ENCODE data around the gene CWH43.
"Not testable (repeated sequence)": the region's sequence is repeated elsewhere in the genome, so short reads cannot be mapped to it uniquely, and the experiment has no call there.

The CWH43 gene

DNA sequence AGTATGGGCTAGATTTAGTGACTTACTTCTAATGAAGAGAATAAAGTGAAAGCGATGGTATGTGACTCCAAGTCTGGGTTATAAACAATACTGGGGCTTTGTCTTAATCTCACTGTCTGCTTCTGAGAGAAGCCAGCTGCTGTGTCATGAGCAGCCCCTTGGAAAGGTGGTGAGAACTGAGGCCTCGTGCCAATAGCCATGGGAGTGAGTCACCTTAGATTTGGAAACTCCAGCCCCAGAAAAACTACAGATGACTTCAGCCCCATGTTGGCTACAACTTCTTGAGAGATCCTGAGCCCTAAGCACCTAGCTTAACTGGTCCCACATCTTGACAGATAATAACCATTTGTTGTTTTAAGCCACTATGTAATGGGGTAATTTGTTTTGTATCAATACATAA is 77.6 kb downstream of the CWH43 start:
- no peak for DNase-seq (ENCODE audit: low spot score)
- TF ChIP-seq CTCF (IDR thresholded peaks at IDR 0.05; ENCODE audit: borderline replicate concordance, control extremely low read depth, extremely low read depth, insufficient read depth, missing control alignments), result no peak
- in situ Hi-C loops (cut with MboI; ENCODE audit: low sequenced_read_pairs, unreplicated experiment), result no loop called here

DNA sequence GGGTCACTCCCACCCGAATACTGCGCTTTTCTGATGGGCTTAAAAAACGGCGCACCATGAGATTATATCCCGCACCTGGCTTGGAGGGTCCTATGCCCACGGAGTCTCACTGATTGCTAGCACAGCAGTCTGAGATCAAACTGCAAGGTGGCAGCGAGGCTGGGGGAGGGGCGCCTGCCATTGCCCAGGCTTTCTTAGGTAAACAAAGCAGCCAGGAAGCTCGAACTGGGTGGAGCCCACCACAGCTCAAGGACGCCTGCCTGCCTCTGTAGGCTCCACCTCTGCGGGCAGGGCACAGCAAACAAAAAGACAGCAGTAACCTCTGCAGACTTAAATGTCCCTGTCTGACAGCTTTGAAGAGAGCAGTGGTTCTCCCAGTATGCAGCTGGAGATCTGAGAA is 86.1 kb downstream of the CWH43 start:
- DNase-seq (ENCODE audit: low spot score); in situ Hi-C loops (cut with MboI; ENCODE audit: low sequenced_read_pairs, unreplicated experiment): not testable (repeated sequence)

- DNase-seq (ENCODE audit: low spot score); in situ Hi-C loops (cut with MboI; ENCODE audit: low sequenced_read_pairs, unreplicated experiment): not testable (repeated sequence)
Measured at GRCh38 chr4:49091883-49092282, 105.8 kb downstream of the CWH43 start.

DNA sequence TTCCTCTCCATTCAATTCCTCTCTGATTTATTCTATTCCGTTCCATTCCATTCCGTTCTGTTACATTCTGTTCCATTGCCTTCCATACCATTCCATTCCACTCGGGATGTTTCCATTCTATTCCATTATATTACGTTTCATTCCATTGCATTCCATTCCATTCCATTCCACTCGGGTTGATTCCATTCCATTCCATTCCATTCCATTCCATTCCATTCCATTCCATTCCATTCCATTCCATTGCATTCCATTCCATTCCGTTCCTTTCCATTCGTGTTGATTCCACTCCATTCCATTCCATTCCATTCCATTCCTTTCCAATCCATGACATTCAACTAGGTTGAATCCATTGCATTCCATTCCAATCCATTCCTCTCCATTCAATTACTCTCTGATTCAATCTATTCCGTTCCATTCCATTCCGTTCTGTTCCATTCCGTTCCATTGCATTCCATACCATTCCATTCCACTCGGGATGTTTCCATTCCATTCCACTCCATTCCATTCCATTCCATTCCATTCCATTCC is 106.6 kb downstream of the CWH43 start:
- DNase-seq (ENCODE audit: low spot score); in situ Hi-C loops (cut with MboI; ENCODE audit: low sequenced_read_pairs, unreplicated experiment): not testable (repeated sequence)

GRCh38 chr4:49096215-49096614 is 110.1 kb downstream of the CWH43 start:
- in situ Hi-C loops (cut with MboI; ENCODE audit: low sequenced_read_pairs, unreplicated experiment); DNase-seq (ENCODE audit: low spot score): not testable (repeated sequence)

DNA sequence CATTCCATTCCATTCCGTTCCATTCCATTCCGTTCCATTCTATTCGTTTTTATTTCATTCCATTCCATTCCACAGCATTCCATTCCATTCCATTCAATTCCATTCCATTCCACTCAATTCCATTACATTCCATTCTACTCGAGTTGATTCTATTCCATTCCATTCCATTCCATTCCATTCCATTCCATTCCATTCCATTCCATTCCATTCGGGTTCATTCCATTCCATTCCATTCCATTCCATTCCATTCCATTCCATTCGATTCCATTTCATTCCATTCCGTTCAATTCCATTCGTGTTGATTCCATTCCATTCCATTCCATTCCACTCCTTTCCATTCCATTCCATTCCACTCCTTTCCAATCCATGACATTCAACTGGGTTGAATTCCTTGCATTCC is 110.6 kb downstream of the CWH43 start:
- DNase-seq (ENCODE audit: low spot score); in situ Hi-C loops (cut with MboI; ENCODE audit: low sequenced_read_pairs, unreplicated experiment): not testable (repeated sequence)

GRCh38 chr4:49097071-49097470 is 111.0 kb downstream of the CWH43 start:
- DNase-seq (ENCODE audit: low spot score); in situ Hi-C loops (cut with MboI; ENCODE audit: low sequenced_read_pairs, unreplicated experiment): not testable (repeated sequence)

GRCh38 chr4:49097505-49097904 is 111.4 kb downstream of the CWH43 start:
- in situ Hi-C loops (cut with MboI; ENCODE audit: low sequenced_read_pairs, unreplicated experiment); DNase-seq (ENCODE audit: low spot score): not testable (repeated sequence)

GRCh38 chr4:49098034-49098759 is 112.1 kb downstream of the CWH43 start:
- in situ Hi-C loops (cut with MboI; ENCODE audit: low sequenced_read_pairs, unreplicated experiment); DNase-seq (ENCODE audit: low spot score): not testable (repeated sequence)

DNA sequence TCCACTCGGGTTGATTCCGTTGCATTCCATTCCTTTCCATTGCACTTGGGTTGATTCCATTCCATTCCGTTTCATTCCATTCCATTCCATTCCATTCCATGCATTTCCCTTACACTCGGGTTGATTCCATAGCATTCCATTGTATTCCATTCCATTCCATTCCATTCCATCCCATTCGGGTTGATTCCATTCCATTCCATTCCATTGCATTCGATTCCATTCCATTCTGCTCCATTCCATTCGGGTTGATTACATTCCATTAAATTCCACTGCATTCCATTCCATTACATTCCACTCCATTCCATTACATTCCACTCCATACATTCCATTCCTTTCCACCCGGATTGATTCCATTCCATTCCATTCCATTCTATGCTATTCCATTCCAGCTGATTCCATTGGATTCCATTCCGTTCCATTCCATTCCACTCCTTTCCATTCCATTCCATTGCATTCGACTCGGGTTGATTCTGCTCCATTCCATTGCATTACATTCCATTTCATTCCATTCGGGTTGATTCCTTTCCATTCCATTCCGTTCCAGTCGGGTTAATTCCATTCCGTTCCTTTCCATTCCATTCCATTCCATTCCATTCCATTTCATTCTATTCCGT is 113.9 kb downstream of the CWH43 start:
- in situ Hi-C loops (cut with MboI; ENCODE audit: low sequenced_read_pairs, unreplicated experiment); DNase-seq (ENCODE audit: low spot score): not testable (repeated sequence)

DNA sequence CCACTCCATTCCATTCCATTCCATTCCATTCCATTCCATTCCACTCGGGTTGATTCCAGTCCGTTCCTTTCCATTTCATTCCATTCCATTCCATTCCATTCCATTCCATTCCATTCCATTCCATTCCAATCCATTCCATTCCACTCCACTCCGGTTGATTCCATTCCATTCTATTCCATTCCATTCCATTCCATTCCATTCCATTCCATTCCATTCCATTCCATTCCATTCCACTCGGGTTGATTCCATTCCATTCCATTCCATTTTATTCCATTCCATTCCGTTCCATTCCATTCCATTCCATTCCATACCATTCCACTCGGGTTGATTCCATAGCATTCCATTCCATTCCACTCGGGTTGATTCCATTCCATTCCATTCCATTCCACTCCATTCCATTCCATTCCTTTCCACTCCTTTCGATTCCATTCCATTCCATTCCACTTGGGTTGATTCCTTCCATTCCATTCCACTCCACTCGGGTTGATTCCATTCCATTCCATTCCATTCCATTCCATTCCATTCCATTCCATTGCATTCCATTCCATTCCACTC is 116.3 kb downstream of the CWH43 start:
- in situ Hi-C loops (cut with MboI; ENCODE audit: low sequenced_read_pairs, unreplicated experiment); DNase-seq (ENCODE audit: low spot score): not testable (repeated sequence)

- in situ Hi-C loops (cut with MboI; ENCODE audit: low sequenced_read_pairs, unreplicated experiment); DNase-seq (ENCODE audit: low spot score): not testable (repeated sequence)
Measured at GRCh38 chr4:49103436-49104136, 117.5 kb downstream of the CWH43 start.

DNA sequence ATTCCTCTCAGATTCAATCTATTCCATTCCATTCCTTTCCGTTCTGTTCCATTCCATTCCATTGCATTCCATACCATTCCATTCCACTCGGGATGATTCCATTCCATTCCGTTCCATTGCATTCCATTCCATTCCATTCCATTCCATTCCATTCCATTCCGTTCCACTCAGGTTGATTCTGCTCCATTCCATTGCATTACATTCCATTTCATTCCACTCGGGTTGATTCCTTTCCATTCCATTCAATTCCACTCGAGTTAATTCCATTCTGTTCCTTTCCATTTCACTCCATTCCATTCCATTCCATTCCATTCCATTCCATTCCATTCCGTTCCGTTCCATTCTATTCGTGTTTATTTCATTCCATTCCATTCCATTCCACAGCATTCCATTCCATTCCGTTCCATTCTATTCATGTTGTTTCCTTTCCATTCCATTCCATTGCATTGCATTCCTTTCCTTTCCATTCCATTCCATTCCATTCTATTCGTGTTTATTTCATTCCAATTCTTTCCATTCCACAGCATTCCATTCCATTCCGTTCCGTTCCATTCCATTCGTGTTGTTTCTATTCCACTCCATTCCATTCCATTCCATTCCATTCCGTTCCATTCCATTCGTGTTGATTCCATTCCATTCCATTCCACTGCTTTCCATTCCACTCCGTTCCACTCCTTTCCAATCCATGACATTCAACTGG is 118.3 kb downstream of the CWH43 start:
- DNase-seq (ENCODE audit: low spot score); in situ Hi-C loops (cut with MboI; ENCODE audit: low sequenced_read_pairs, unreplicated experiment): not testable (repeated sequence)

Measured in GM13976 (cell line).